GM12873 (cell line): ENCODE data around the gene NKD2.

Source experiments
- TF ChIP-seq, protein P1 (sequence below): IDR thresholded peaks from 2 replicates; pipeline ENCODE4 v1.5.1; 2012; ENCODE audit warnings: low read depth, mild to moderate bottlenecking, moderate library complexity, low read length, control low read depth; ENCODE audit not compliant: insufficient read depth; ENCODE audit errors: missing control alignments

The NKD2 gene

DNA sequence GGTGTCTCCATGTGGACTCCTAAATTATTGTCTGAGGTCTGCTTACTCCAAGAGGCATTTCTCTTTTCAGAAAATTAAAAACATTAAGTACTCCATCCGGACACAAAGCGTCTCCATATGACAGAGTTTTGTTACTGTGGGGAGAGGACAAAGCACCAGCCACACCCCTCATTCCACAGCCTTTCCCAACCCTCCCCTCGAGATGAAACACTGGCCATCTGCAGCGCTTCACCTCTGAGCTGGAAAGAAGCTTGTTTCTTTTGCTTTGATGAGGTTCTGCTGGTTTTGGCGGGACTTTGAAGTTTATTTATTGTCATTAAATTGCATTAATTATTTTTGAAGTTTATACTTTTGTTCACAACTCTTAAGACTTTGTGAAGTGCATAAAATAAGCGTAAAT lies 27.6 kb upstream of the NKD2 start:
- TF ChIP-seq, protein P1, sequence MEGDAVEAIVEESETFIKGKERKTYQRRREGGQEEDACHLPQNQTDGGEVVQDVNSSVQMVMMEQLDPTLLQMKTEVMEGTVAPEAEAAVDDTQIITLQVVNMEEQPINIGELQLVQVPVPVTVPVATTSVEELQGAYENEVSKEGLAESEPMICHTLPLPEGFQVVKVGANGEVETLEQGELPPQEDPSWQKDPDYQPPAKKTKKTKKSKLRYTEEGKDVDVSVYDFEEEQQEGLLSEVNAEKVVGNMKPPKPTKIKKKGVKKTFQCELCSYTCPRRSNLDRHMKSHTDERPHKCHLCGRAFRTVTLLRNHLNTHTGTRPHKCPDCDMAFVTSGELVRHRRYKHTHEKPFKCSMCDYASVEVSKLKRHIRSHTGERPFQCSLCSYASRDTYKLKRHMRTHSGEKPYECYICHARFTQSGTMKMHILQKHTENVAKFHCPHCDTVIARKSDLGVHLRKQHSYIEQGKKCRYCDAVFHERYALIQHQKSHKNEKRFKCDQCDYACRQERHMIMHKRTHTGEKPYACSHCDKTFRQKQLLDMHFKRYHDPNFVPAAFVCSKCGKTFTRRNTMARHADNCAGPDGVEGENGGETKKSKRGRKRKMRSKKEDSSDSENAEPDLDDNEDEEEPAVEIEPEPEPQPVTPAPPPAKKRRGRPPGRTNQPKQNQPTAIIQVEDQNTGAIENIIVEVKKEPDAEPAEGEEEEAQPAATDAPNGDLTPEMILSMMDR: no peak

GRCh38 chr5:981456-981855 lies 27.1 kb upstream of the NKD2 start:
- TF ChIP-seq, protein P1: no peak

GRCh38 chr5:982377-983237 lies 26.0 kb upstream of the NKD2 start:
- TF ChIP-seq, protein P1: peak; percentile 25

DNA sequence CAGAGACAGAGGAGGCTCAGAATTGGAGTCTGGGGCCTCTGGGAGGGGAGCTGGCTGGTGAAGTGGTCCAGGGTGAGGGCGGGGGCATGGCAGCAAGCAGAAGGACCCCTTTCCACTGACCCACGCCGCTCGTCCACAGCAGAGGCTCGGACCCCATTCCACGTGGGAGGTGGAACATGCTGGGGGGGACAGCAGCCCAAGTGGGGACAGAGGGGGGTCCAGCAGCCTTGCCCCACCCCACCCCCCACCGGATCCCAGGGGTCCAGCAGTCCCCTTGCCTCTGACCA lies 25.4 kb upstream of the NKD2 start:
- TF ChIP-seq, protein P1: no peak

DNA sequence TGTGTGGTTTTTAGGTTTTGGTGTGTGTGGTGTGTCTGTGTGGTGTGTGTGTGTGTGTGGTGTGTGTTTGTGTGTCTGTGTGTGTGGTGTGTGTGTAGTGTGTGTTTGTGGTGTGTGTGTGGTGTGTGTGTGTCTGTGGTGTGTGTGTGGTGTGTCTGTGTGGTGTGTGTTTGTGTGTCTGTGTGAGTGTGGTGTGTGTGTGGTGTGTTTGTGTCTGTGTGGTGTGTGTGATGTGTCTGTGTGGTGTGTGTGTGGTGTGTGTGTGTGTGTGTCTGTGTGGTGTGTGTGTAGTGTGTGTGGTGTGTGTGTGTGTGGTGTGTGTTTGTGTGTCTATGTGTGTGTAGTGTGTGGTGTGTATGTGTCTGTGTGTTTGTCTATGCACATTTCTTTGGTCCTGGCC lies 25.0 kb upstream of the NKD2 start:
- TF ChIP-seq, protein P1: no peak

DNA sequence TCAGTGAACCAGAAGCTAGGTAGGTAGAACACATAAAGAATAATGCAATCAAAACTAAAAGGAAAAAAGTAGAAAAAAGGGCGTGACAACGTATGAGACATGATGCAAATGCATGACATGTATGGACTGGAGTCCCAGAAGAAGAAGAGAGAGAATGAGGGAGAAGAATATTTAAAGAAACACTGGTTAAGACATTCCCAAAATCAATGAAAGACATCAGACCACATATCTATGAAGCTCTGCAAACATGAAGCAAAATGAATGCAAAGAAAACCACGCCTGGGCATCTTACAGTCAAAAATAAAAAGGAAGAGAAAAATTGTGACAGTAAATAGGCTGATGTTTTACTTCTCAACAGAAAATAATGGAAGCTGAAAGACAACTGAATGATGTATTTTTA lies 23.8 kb upstream of the NKD2 start:
- TF ChIP-seq, protein P1: no peak

- TF ChIP-seq, protein P1: no peak
Measured at GRCh38 chr5:987761-988160, 20.8 kb upstream of the NKD2 start.
